ENCODE results near the gene ALDH1L2.

Gene ALDH1L2

DNA sequence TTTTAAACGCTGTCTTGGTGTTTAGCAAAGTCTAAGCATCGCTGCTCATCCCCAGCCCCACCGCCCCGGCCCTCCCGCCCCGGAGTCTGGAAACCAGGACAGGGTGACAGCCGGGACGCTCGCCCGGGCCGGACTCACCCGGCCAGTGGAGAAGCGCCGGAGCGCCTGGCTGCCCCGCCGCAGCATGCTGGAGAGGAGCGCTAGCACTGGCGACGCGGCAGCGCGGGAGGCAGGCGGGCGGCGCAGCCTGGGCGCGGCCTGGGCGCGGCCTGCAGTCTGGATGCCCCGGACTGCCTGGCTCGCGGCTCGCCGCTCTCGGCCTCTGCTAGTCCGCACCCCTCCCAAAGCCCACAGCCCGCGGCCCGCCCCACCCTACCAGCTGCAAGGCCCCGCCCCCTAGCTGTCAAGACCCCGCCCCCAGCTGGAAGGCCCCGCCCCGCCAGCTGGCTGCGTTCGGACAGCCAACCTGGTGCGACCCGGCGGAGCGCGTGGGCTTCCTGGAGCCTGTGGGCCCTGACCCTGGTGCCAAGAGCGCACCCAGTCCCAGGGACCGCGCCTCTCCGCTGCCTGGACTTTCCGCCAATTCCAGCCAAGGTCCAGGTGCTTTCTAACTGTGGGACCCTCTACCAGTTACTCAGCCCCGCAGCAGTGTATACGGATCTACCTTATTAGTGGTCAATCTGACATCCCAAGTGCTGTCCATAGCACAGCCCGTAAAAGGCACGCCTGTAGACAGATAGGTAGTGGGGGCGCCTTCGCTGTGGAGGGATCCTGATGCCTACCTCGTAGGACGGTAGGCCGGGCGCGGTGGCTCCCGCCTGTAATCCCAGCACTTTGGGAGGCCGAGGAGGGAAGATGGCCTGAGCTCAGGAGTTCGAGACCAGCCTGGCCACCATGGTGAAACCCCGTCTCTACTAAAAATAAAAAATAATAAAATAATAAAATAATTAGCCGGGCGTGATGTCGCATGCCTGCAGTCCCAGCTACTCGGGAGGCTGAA, at the start of gene ALDH1L2:
ALDH1L2 (minus strand) TSS at position 208 of the 1,000 bp plus-strand sequence; CDS start at position 186, 22 bp downstream.
- Histone ChIP-seq H3K4me1 (ENCODE audit: insufficient read depth, low read length) (peaks cover 9% of the 10 kb centered on the region), H3K36me3 (ENCODE audit: insufficient read depth, low read length) (no peaks in the 10 kb centered on the region), H3K4me3 (ENCODE audit: low read length) (peak within 1 kb of the TSS; percentile 39), H2AFZ (ENCODE audit: low read depth, low read length) (peak within 1 kb of the TSS; percentile 49), H3K9me3 (ENCODE audit: low read length) (peaks cover 3% of the 10 kb centered on the region), H3K27me3 (ENCODE audit: insufficient read depth, low read length) (no peaks in the 10 kb centered on the region)

DNA sequence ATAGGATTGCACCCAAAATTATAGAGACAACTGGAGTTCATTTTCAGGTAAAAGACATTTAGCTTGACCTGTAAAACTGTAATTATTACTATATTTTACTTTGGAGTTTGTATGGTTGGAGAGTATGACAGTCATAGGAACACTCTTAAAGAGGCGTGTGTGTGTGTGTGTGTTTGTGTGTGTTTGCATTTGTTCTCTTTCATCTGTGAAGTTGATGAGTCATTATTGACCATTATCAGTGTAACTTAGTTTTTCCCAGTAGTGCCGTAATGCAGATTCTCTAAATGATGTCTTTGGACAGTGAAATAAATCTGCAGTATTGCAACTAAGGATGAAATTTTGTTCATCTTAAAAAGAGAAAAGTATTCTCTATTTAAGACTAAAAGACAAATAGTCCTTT, 36.3 kb upstream of the ALDH1L2 start:
- Histone ChIP-seq H3K4me1 (ENCODE audit: insufficient read depth, low read length) (no peaks in the 10 kb centered on the region), H2AFZ (ENCODE audit: low read depth, low read length) (no peak overlapping the region), H3K9me3 (ENCODE audit: low read length) (no peaks in the 10 kb centered on the region), H3K36me3 (ENCODE audit: insufficient read depth, low read length) (peaks cover 83% of the 10 kb centered on the region), H3K4me3 (ENCODE audit: low read length) (no peak overlapping the region), H3K27me3 (ENCODE audit: insufficient read depth, low read length) (no peaks in the 10 kb centered on the region)

DNA sequence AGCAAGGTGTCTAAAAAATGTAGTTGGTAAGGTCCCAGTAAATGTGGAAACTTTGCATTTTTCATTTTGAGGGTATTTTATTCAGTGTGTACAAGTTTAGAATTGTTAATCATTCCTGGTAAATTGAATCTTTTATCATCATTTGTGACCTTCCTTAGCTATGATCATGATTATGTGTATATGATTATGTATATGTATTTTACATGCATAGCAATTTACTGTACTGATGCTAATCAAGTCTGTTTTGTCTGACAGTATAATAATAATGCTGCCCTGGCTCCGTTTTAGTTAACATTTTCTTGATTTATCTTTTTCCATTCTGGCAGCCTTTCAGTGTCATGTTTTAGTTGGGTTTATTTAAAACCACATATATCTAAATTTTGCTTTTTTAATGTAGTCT, 32.7 kb upstream of the ALDH1L2 start:
- Histone ChIP-seq H3K9me3 (ENCODE audit: low read length) (peaks cover 4% of the 10 kb centered on the region), H3K4me1 (ENCODE audit: insufficient read depth, low read length) (no peaks in the 10 kb centered on the region), H2AFZ (ENCODE audit: low read depth, low read length) (no peak overlapping the region), H3K27me3 (ENCODE audit: insufficient read depth, low read length) (no peaks in the 10 kb centered on the region), H3K4me3 (ENCODE audit: low read length) (no peak overlapping the region), H3K36me3 (ENCODE audit: insufficient read depth, low read length) (peaks cover 82% of the 10 kb centered on the region)

DNA sequence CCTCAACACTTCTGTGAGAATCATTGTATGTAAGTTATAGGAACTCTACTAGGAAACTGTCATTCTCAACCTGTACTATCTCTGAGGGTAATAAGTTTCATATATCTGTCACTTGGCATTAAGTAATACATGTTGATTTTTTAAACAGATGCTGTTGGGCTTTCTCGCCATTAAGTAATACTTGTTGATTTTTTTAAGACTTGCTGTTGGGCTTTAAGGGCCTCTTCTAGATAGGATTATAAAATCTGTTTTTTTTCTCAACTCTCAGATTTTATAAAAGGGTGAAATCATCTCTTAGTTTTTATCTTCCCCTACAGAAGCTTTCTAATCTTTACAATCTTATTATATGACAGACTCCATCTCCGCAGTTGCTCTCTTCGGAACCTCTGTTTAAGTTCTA, 28.8 kb upstream of the ALDH1L2 start:
- Histone ChIP-seq H3K36me3 (ENCODE audit: insufficient read depth, low read length) (peaks cover 51% of the 10 kb centered on the region), H3K9me3 (ENCODE audit: low read length) (peaks cover 8% of the 10 kb centered on the region)

DNA sequence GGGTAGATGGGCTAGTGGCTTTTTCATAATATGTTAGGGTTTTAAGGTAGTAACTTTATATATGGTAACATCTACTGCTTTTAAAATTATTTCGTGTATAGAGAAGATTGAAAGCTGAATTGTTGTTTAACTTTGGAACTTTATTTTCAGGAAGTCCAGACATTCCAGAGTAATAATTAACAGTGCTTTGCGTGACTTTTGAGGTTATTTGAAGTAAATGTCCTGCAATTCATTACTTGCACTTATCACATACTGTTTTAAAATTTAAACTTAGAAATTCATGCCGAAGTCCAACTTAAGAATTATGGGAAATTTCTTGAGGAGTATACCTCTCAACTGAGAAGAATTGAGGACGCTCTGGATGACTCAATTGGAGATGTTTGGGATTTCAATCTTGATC, 26.6 kb upstream of the ALDH1L2 start:
- no peak overlapping the region for H3K4me3 ChIP-seq (ENCODE audit: low read length)
- peaks cover 8% of the 10 kb centered on the region for H3K9me3 ChIP-seq (ENCODE audit: low read length)
- H3K36me3 ChIP-seq (ENCODE audit: insufficient read depth, low read length): peaks cover 32% of the 10 kb centered on the region
- H3K4me1 ChIP-seq (ENCODE audit: insufficient read depth, low read length): peaks cover 25% of the 10 kb centered on the region
- no peaks in the 10 kb centered on the region for H3K27me3 ChIP-seq (ENCODE audit: insufficient read depth, low read length)
- H2AFZ ChIP-seq (ENCODE audit: low read depth, low read length): no peak overlapping the region

More for the DNA sequence above, 28.8 kb upstream of the ALDH1L2 start:
- Histone ChIP-seq H3K27me3 (ENCODE audit: insufficient read depth, low read length) (no peaks in the 10 kb centered on the region), H2AFZ (ENCODE audit: low read depth, low read length) (no peak overlapping the region), H3K4me1 (ENCODE audit: insufficient read depth, low read length) (peaks cover 19% of the 10 kb centered on the region), H3K4me3 (ENCODE audit: low read length) (no peak overlapping the region)

DNA sequence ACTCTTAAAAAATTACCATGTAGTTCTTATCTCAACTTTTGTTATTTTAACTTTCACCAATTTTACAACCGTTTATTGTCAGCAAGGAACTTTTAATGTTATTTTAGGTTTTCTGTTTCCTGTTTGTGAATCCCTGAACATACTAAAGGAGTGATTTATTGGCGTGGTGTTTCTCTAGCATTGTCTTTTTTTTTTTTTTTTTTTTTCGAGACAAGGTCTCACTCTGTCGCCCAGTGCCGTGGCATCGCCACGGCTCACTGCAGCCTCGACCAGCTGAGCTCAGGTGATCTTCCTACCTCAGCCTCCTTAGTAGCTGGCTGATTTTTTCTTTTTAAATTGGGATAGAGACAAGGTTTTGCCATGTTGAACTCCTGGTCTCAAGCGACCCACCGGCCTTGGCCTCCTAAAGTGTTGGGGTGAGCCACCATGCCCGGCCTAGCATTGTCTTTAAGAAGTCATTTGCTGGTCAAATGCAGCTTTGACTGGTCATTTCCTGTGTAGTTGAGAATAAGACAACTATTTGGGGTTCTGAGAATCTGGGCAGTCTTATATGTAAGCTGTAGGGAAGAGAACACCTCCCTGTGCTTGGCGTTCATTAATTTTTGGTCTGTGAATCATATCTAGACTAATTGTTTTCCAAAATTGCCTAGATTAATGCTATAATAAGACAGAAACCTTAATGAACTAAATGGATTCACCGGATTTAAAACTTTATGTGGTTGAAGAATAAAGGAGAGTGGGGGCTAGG, 25.4 kb upstream of the ALDH1L2 start:
- Histone ChIP-seq H2AFZ (ENCODE audit: low read depth, low read length) (no peak overlapping the region), H3K36me3 (ENCODE audit: insufficient read depth, low read length) (peaks cover 22% of the 10 kb centered on the region)

DNA sequence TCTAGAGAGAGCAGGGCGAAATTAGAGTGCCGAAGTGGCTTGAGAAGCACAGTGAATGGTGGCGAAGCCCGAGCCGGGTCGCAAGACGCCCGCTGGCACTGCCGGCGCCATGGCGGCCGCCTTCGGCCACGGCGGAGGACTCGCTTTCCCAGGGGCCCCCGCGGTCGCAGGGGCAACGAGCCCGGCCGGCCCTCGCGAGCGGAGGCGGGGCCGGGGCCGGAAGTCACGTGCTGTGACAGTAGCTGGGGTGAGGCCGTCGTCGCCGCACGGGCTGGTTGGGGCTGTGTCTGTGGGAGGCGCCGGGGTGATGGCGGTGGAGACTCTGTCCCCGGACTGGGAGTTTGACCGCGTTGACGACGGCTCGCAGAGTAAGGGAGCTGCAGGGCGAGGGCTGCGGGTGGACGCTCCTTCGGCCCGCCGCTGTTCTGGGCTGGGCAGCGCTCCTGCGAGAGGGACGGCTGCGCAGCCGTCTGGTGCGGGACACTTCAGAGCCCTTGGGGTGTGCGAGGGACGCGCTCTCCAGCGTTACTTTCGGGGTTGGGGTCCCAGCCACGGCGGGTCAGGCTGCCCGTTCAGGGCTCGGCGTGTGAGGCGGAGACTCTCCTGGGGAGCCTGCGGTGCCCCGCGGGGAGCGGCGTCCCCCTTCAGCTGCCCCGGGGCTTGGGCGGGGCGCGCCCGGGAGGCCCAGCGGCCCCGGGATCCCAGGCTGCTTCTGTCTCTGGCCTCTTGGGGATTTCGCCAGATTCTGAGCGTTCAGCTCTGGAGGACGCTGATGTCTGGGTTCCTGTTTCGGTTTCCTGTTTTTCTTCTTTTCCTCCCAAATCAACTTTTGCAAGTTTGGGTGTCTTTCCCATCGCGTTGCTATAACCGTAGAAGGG, 23.5 kb upstream of the ALDH1L2 start, which contains the start of gene WASHC4:
WASHC4 (plus strand) TSS at position 238 of the 878 bp plus-strand sequence; CDS start at position 308, 70 bp downstream.
- Histone ChIP-seq H3K27me3 (ENCODE audit: insufficient read depth, low read length) (no peaks in the 10 kb centered on the region), H3K9me3 (ENCODE audit: low read length) (peaks cover 8% of the 10 kb centered on the region), H3K4me3 (ENCODE audit: low read length) (peak within 1 kb of the TSS; percentile 97), H3K36me3 (ENCODE audit: insufficient read depth, low read length) (peaks cover 10% of the 10 kb centered on the region), H3K4me1 (ENCODE audit: insufficient read depth, low read length) (peaks cover 25% of the 10 kb centered on the region), H2AFZ (ENCODE audit: low read depth, low read length) (peak within 1 kb of the TSS; percentile 78)

More for the DNA sequence above, 25.4 kb upstream of the ALDH1L2 start:
- peaks cover 25% of the 10 kb centered on the region for H3K4me1 ChIP-seq (ENCODE audit: insufficient read depth, low read length)
- peak overlapping the region; percentile 97 for H3K4me3 ChIP-seq (ENCODE audit: low read length)
- H3K27me3 ChIP-seq (ENCODE audit: insufficient read depth, low read length): no peaks in the 10 kb centered on the region
- peaks cover 8% of the 10 kb centered on the region for H3K9me3 ChIP-seq (ENCODE audit: low read length)

DNA sequence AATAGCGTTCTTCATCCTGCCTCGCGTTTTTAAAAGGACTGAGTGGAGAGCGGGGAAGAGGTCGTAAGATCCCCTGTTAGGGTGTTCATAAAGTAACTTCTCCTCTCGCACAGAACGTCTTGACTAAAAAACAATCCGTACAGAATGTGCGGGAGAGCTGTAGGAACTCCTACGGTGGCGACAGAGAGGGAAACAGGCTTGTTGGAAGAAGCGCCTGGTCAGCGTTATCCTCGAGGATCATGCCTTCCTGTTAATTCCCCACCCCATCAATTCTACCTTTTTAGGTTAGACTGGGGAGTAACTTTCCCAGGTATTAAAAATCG, 22.9 kb upstream of the ALDH1L2 start:
- Histone ChIP-seq H3K4me1 (ENCODE audit: insufficient read depth, low read length) (peaks cover 25% of the 10 kb centered on the region), H3K27me3 (ENCODE audit: insufficient read depth, low read length) (no peaks in the 10 kb centered on the region), H3K4me3 (ENCODE audit: low read length) (peak overlapping the region; percentile 97), H3K9me3 (ENCODE audit: low read length) (peaks cover 5% of the 10 kb centered on the region), H2AFZ (ENCODE audit: low read depth, low read length) (peak overlapping the region; percentile 78), H3K36me3 (ENCODE audit: insufficient read depth, low read length) (peaks cover 5% of the 10 kb centered on the region)

DNA sequence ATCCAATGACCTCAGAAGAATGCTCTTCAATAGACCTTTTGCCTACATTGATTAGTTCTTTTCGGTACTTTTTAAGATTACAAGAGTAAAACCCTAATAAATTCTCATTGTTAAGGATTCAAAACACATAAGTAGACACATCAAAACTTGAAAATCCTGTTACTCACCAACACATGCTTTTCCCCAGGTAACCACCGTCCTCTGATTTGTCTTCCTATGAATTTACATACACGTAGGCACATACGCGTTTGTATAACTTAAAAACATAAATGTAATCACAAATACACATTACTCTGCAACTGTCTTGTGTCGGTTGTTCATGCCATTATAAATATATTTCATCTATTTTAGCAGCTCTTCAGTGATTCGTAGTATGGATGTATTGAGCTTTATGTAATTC, 22.4 kb upstream of the ALDH1L2 start:
- H2AFZ ChIP-seq (ENCODE audit: low read depth, low read length): peak overlapping the region; percentile 78
- peaks cover 25% of the 10 kb centered on the region for H3K4me1 ChIP-seq (ENCODE audit: insufficient read depth, low read length)
- H3K4me3 ChIP-seq (ENCODE audit: low read length): peak overlapping the region; percentile 97
- no peaks in the 10 kb centered on the region for H3K9me3 ChIP-seq (ENCODE audit: low read length)
- H3K27me3 ChIP-seq (ENCODE audit: insufficient read depth, low read length): no peaks in the 10 kb centered on the region
- H3K36me3 ChIP-seq (ENCODE audit: insufficient read depth, low read length): no peaks in the 10 kb centered on the region

DNA sequence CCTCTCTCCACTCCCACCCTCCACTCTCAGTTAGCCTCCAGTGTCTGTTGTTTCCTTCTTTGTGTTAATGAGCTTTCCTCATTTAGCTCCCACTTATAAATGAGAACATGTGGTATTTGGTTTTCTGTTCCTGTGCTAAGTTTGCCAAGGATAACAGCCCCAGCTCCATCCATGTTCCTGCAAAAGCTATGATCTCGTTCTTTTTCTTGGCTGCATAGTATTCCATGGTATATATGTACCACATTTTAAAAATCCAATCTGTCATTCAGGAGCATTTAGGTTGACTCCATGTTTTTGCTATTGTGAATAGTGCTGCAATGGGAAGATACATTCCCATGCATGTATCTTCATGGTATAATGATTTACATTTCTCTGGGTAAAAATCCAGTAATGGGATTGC, 20.5 kb upstream of the ALDH1L2 start:
- Histone ChIP-seq H3K36me3 (ENCODE audit: insufficient read depth, low read length) (no peaks in the 10 kb centered on the region), H3K9me3 (ENCODE audit: low read length) (no peaks in the 10 kb centered on the region), H3K4me3 (ENCODE audit: low read length) (no peak overlapping the region), H3K4me1 (ENCODE audit: insufficient read depth, low read length) (peaks cover 19% of the 10 kb centered on the region), H3K27me3 (ENCODE audit: insufficient read depth, low read length) (no peaks in the 10 kb centered on the region), H2AFZ (ENCODE audit: low read depth, low read length) (no peak overlapping the region)

DNA sequence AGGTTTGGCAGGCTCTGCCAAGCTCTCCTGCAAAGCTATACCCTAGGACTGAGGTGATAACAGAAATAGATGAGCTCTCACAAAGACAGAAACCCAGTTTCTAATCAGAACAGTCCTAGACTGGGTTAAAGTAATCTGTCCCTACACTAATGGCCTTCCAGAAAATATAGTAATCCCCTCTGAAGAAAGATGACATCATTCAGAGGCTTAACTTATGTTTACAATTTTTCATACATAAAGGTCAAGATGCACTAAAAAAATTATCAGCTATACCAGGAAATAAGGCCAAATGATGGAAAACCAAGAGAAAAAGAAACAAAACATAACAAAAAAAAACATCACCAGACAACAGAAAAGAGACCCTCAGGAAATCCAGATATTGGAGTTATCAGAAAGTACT, 18.4 kb upstream of the ALDH1L2 start:
- Histone ChIP-seq H3K4me1 (ENCODE audit: insufficient read depth, low read length) (peaks cover 6% of the 10 kb centered on the region), H3K36me3 (ENCODE audit: insufficient read depth, low read length) (no peaks in the 10 kb centered on the region), H3K4me3 (ENCODE audit: low read length) (no peak overlapping the region), H2AFZ (ENCODE audit: low read depth, low read length) (no peak overlapping the region), H3K27me3 (ENCODE audit: insufficient read depth, low read length) (no peaks in the 10 kb centered on the region), H3K9me3 (ENCODE audit: low read length) (no peaks in the 10 kb centered on the region)

DNA sequence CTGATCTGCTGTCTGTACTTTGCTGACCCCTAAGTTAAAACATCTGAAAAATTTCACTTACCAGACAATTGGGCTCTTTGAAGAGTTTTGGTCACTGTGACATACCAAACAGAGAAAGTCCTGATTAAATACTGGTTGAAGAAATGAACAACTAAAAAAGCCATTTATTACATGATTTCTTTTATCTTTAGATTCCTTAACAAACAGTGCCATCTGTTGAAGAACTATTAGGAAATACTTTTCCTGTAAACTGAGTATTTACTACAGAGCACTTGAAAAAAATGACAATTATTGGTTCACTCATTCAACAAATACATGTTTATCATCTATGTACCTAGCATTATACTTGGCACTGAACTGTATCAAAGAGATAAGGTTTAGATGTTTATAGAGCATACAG, 16.7 kb upstream of the ALDH1L2 start:
- Histone ChIP-seq H3K27me3 (ENCODE audit: insufficient read depth, low read length) (no peaks in the 10 kb centered on the region), H3K9me3 (ENCODE audit: low read length) (no peaks in the 10 kb centered on the region), H2AFZ (ENCODE audit: low read depth, low read length) (no peak overlapping the region), H3K4me1 (ENCODE audit: insufficient read depth, low read length) (no peaks in the 10 kb centered on the region), H3K36me3 (ENCODE audit: insufficient read depth, low read length) (no peaks in the 10 kb centered on the region), H3K4me3 (ENCODE audit: low read length) (no peak overlapping the region)
